ENCODE measurements around the gene ELOVL2.

ELOVL2 gene

DNA sequence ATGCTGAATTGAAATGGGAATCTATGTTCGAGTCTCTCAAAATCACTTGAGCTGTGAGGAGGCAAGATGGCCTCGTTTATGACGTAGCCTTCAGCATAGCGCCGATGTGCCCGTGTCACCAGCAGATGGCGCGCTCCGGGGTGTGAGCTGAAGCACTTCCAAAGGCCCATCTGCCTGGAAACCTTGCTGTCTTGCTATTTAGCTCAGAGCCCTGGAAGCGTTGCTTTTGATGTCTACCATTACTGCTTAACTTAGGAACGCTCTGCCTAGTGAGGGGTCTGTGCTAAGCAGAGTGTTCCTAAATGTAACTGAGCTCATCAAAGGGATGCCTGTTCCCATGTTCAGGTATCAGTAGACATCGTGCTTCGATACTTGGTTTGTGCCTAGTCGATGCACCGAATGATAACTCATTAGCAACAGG lies 89.5 kb downstream of the ELOVL2 start:
- Histone ChIP-seq H3K27ac (no peak overlapping the region), H4K20me1 (no peaks in the 10 kb centered on the region), H3K4me3 (no peak overlapping the region), H3K9ac (no peak overlapping the region), H3K9me3 (replicated peaks in 1 of 11) (no peaks in the 10 kb centered on the region), H3K4me2 (no peak overlapping the region), H3K4me1 (no peaks in the 10 kb centered on the region), H3K27me3 (no peaks in the 10 kb centered on the region), H3K36me3 (no peaks in the 10 kb centered on the region)
- TF ChIP-seq Cebpa-rat (IDR thresholded peaks at IDR 0.05) = no peak

DNA sequence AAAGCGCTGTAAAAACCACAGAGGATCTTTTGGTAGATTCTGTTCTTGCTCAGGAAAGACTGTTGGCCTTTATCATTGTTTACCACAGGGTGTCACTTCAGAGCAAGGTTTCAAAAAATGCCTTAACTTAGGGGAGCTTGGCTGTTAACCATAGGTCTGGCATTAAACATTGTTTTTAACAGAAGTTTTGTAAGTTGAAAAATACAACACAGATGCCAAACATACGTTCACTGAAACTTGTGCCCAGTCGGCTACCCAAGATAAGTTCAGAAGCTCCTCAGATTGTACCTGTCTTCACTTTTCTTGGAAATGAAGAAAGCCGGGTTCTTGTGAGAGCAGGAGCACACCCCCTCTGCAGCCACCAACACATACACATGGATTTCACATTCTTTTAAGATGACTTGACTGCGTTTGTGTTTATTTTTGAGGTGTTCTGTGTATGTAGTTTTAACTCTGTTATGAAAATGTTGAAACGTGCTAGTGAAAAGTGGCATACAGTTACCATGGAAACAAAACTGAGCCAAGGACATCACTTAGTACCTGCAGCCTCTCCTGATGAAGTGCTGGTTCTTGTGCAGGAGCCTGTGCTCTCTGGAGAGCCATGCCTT lies 92.3 kb downstream of the ELOVL2 start:
- H3K9ac ChIP-seq = no peak overlapping the region
- H3K4me2 ChIP-seq = no peak overlapping the region
- TF ChIP-seq Cebpa-rat (IDR thresholded peaks at IDR 0.05) = no peak
- H3K9me3 ChIP-seq (replicated peaks in 1 of 11) = peaks cover 0 to 6% (median 0%) of the 10 kb centered on the region in 11 experiments; a peak in 2 of 22 replicates
- H3K4me1 ChIP-seq = no peaks in the 10 kb centered on the region
- H3K36me3 ChIP-seq = no peaks in the 10 kb centered on the region
- H4K20me1 ChIP-seq = no peaks in the 10 kb centered on the region
- H3K4me3 ChIP-seq = no peak overlapping the region
- H3K27me3 ChIP-seq = no peaks in the 10 kb centered on the region
- no peak overlapping the region for H3K27ac ChIP-seq

DNA sequence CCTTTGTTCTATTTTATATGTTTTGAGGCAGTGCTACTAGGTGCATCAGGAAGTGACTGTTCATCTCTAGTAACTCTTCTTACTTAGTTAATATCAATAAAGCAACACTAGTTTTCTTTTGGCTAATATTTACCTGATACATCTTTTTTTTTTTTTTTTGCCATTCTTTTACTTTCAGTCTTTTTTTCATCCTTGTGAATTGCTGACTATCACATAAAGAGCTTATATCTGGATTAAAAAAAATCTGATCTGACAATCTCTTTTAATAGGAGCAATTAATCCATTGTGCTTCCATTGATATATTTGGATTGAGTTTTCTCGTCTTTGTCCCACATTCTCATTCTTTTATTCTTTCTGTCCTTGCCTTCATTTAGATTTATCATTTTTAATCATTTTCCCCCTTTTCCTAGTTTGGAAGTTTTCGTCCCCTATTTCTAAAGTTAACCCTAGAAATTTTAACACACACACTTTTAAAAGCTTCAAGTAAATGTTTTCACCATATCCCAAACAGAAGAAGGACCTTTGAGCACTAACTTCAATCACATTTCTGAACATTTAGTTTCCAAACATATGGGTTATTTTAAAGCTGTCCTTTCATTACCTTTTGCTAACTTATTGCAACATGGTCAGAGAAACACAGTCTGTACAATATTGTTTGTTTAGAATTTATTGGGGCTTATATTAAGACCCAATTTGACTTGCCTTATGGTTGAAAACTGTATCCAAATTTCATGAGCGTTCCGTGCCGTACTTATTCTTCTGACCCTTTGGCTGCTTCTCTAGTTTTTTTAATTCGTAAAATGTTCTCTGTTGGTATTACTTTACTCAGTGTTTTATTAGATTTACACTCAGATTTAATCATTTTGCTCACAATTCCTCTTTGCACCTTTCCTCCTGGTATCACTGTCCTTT lies 94.3 kb downstream of the ELOVL2 start:
- H3K4me1 ChIP-seq = no peaks in the 10 kb centered on the region
- no peak overlapping the region for H3K9ac ChIP-seq
- H4K20me1 ChIP-seq = no peaks in the 10 kb centered on the region
- H3K27me3 ChIP-seq = no peaks in the 10 kb centered on the region
- no peak overlapping the region for H3K4me2 ChIP-seq
- H3K27ac ChIP-seq = no peak overlapping the region
- no peak for TF ChIP-seq Cebpa-rat (IDR thresholded peaks at IDR 0.05)
- H3K4me3 ChIP-seq = no peak overlapping the region
- H3K36me3 ChIP-seq = no peaks in the 10 kb centered on the region
- H3K9me3 ChIP-seq (replicated peaks in 1 of 11) = peaks cover 0 to 6% (median 0%) of the 10 kb centered on the region in 11 experiments; a peak in 2 of 22 replicates

DNA sequence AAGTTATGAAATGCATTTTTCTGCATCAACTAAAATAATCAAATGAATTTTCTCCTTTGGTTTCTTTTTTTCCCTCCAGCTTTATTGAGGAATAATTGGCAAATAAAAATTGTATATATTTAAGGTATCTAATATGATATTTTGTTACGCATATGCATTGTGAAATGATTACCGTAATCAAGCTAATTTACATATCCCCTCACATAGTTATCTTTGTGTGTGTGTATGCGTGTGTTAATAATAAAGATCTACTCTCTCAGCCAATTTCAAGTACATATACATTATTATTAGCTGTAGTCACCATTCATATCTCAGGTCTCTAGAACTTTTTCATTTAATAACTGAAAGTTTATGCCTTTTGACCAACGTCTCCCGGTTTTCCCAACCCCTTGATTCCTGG lies 96.1 kb downstream of the ELOVL2 start:
- Histone ChIP-seq H3K4me2 (no peak overlapping the region), H3K27ac (no peak overlapping the region), H3K9me3 (replicated peaks in 1 of 11) (peaks cover 0 to 6% (median 0%) of the 10 kb centered on the region in 11 experiments; a peak in 2 of 22 replicates), H3K4me1 (no peaks in the 10 kb centered on the region), H3K27me3 (no peaks in the 10 kb centered on the region), H3K36me3 (no peaks in the 10 kb centered on the region), H3K4me3 (no peak overlapping the region), H3K9ac (no peak overlapping the region), H4K20me1 (no peaks in the 10 kb centered on the region)
- no peak for TF ChIP-seq Cebpa-rat (IDR thresholded peaks at IDR 0.05)

DNA sequence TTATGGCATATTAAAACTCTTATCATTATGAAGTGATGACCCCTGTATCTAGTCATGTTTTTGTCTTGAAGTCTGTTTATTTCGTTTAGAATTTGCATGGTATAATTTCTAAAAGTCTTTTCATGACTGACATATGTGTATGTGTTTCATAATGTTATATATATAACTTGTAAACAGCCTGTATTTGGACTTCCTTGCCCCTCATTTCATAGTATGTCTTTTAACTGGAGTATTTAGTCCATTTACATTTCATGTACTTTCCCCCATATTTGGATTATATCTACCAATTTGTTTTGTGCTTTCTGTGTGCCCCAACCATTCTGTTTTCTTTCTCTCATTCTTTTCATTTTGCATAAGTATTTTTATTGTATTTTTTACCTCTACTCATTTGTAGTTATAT lies 98.3 kb downstream of the ELOVL2 start:
- Histone ChIP-seq H3K4me1 (no peaks in the 10 kb centered on the region), H3K4me3 (no peak overlapping the region), H3K4me2 (no peak overlapping the region), H3K27me3 (no peaks in the 10 kb centered on the region), H3K9ac (no peak overlapping the region), H4K20me1 (no peaks in the 10 kb centered on the region), H3K27ac (no peak overlapping the region), H3K9me3 (replicated peaks in 1 of 11) (peaks cover 0 to 6% (median 0%) of the 10 kb centered on the region in 11 experiments; a peak in 2 of 22 replicates), H3K36me3 (no peaks in the 10 kb centered on the region)
- no peak for TF ChIP-seq Cebpa-rat (IDR thresholded peaks at IDR 0.05)

DNA sequence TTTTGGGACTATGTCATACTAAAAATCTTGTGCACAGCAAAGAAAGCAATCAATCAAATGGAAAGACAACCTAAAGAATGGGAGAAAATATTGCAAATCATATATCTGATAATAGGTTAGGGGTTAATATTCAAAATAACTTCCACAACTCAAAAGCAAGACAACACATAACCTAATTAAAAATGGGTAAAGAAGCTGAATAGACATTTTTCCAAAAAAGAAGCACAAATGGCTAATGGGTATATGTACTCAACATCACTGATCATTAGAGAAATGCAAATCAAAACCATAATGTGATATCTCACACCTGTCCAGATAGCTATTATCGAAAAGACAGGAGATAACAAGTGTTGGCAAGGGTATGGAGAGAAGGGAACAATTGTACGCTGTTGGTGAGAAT lies 104.3 kb downstream of the ELOVL2 start:
- Histone ChIP-seq H3K27me3 (no peaks in the 10 kb centered on the region), H3K27ac (no peak overlapping the region), H3K4me3 (no peak overlapping the region), H3K9me3 (replicated peaks in 1 of 11) (0 out of 22 replicates have a peak, but pooled peaks cover 0 to 7% (median 0%) of the 10 kb centered on the region in 11 experiments), H3K9ac (no peak overlapping the region), H4K20me1 (no peaks in the 10 kb centered on the region), H3K4me1 (no peaks in the 10 kb centered on the region), H3K4me2 (no peak overlapping the region), H3K36me3 (no peaks in the 10 kb centered on the region)
- TF ChIP-seq Cebpa-rat (IDR thresholded peaks at IDR 0.05) = no peak

DNA sequence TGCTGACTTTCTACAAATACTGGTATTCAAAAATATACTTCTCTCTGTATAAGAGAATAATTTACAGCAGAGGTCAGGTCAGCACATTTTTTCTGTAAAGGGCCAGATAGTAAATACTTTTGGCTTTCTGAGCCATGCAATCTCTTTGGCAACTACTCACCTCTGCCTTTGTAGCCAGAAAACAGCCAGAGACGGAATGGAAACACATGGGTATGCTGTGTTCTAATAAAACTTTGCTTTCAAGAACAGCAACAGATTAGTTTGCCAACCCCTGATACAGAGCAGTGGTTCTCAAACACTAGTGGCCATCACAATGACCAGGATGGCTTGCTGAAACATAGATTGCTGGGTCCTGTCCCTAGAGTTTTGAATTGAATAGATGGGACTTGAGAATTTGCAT lies 111.0 kb downstream of the ELOVL2 start:
- 0 out of 22 replicates have a peak, but pooled peaks cover 0 to 8% (median 0%) of the 10 kb centered on the region in 11 experiments for H3K36me3 ChIP-seq
- H3K4me1 ChIP-seq = no peaks in the 10 kb centered on the region
- TF ChIP-seq Cebpa-rat (IDR thresholded peaks at IDR 0.05) = no peak
- no peak overlapping the region for H3K4me3 ChIP-seq
- no peak overlapping the region for H3K27ac ChIP-seq
- no peak overlapping the region for H3K9ac ChIP-seq
- H3K27me3 ChIP-seq = no peaks in the 10 kb centered on the region
- H3K9me3 ChIP-seq (replicated peaks in 1 of 11) = peaks cover 6 to 19% (median 11%) of the 10 kb centered on the region in 11 experiments; a peak in 21 of 22 replicates
- H3K4me2 ChIP-seq = no peak overlapping the region
- H4K20me1 ChIP-seq = no peaks in the 10 kb centered on the region

Data from BLaER1 treated with 17β-estradiol and CSF1 and Interleukin-3, amounts not matched to agents 10 nM and 100 nM (cell line).